GM11168 (cell line): ENCODE data around the gene CRYBG2.
"Not testable (repeated sequence)": the region's sequence is repeated elsewhere in the genome, so short reads cannot be mapped to it uniquely, and the experiment has no call there.

Experiments
- in situ Hi-C: fragments of 300-500 bp; cut with MboI; formaldehyde crosslinking; loops from one replicate; pipeline ENCODE4 v1.12.0; 2022; ENCODE audit warnings: low sequenced_read_pairs; ENCODE audit not compliant: unreplicated experiment

Gene CRYBG2

DNA sequence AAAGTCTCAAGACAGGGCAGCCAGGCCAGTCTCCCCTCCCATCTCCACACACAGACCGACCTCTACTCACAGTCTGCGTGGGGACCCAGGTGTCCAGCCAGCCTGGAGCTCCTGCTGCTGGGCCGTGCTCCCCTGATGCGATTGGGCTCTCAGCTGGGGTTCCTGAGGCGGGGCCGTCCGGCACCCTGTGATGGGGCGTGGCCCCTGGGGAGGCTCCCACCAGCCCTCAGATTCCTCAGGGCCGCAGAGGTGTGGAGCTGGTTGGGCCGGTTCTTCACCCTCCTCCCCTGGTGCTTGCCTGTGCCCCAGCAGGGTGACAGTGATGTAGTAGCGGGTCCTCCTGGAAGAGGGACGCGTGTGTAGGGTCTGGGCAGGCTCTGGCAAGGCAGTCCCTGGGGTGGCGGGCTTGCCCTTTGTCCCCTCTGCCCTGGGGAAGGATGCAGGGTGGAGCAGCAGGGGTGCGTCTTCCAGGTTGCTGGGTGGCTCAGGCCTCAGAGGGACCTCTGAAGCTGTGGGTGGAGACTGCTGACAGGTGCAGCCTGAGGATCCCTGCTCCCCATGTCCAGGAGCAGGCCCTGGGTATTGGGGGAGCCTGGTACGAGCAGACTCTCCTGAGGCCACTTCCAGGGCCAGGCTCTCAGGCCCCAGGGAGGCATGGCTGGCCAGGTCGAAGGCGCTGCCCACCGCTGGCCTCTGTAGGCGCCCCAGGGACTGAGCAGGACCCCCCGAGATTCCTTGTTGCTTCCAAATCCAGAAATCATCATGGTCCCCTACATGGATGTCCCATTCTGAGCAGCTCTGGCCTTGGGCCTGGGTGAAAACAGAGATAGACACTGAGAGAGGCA lies at the start of gene CRYBG2:
CRYBG2 (minus strand) TSS at position 155 of the 845 bp plus-strand sequence. CDS start 7,473 bp downstream, outside the sequence.
- in situ Hi-C loops, result no loop called here

- in situ Hi-C loops, result no loop called here
These were observed 49.7 kb upstream of the CRYBG2 start for GRCh38 chr1:26403656-26404055.

- in situ Hi-C loops, result no loop called here
These were observed 48.0 kb upstream of the CRYBG2 start for GRCh38 chr1:26401891-26402290.

DNA sequence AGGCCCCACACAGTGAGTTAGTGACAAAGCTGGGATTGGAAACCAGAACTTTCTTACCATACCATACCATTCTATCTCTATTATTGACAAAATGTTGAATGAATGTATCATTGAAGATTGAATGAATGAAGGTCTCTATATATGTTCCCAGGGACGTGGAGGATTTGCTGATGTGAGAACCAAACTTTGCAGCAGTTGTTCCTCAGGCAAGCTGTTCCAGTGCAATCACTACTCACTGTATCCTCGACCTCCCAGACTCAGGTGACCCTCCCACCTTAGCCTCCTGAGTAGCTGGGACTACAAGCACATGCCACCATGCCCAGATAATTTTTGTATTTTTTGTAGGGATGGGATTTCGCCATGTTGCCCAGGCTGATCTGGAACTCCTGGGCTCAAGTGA lies 45.1 kb upstream of the CRYBG2 start:
- in situ Hi-C loops, result no loop called here

DNA sequence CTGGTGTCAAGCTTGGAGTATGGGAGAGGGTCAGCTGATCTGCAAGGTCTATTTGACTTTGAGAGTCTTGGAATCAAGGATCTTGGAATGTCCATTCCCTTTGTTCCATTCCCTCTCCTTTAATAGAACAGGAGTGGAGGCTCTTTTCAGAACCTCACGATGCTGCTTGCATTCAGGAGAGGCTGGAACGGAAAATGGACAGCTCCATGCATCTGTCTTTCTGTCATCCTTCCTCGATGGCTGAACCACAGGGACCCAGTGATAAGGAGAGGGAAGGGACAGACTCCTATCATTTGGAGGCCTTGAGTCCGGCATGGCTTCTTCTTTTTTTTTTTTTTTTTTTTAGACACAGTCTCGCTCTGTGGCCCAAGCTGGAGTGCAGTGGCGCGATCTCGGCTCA lies 41.8 kb upstream of the CRYBG2 start:
- in situ Hi-C loops, result no loop called here

DNA sequence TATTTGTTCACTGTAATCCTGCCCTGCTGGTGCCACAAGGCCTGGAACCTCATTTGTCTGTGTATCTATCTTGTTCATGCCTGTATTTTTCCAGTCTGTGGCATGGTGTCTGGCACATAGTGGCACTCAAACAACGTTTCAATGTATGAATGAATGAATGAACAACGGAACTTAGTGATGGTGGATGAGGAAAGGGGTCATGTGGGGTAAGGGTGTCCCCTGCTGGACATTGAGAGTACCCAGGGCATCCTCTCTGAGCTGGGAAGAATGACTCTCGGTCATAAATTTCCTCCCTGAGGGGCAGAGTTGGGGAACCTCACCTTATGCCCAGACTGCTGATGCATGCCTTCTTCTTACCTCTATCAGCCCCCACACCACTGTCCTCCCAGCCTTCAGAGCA lies 37.5 kb upstream of the CRYBG2 start:
- in situ Hi-C loops, result no loop called here

DNA sequence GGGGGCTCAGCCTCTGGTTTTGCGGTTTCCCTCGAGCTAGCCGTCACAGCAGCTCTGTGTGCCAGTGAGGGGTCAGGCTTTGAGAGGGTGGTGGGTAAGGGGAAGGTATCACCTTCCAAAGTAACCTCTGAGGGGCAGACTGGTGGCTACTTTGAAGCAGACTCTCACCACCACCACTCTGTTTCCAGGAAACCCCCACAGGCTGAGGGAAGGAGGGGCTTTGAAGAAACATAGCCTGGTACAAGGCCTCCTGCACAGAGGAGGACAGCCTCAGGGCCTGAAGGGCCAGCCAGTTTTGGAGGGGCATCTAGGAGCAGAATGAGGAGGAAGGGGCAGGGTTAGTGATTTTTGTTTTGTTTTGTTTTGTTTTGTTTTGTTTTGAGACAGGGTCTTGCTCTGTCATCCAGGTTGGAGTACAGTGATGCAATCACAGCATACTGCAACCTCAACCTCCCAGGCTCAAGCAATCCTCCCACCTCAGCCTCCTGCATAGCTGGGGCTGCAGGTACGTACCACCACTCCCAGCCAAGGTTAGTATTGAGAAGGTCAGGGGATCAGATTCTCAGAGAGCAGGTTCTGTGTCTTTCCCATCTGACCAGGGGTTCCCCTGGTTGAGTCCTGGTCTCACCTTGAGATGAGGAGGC lies 35.8 kb upstream of the CRYBG2 start:
- in situ Hi-C loops, result no loop called here

GRCh38 chr1:26388791-26389445 lies 35.0 kb upstream of the CRYBG2 start:
- in situ Hi-C loops, result no loop called here

DNA sequence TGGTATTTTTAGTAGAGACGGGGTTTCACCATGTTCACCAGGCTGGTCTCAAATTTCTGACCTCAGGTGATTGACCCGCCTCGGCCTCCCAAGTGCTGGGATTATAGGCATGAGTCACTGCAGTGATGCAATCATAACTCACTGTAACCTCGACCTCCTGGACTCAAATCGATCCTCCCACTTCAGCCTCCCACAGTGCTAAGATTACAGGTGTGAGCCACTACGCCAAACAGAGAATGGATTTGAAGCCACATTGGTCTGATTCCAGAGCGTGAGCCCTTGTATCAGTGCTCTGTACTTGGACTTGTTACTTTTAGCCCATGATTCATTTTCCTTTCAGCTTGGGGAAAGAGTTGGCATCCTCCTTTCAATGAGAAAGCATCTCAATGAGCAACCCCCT lies 33.5 kb upstream of the CRYBG2 start:
- in situ Hi-C loops, result no loop called here

- in situ Hi-C loops, result not testable (repeated sequence)
These were observed 31.1 kb upstream of the CRYBG2 start for GRCh38 chr1:26385063-26385462.

DNA sequence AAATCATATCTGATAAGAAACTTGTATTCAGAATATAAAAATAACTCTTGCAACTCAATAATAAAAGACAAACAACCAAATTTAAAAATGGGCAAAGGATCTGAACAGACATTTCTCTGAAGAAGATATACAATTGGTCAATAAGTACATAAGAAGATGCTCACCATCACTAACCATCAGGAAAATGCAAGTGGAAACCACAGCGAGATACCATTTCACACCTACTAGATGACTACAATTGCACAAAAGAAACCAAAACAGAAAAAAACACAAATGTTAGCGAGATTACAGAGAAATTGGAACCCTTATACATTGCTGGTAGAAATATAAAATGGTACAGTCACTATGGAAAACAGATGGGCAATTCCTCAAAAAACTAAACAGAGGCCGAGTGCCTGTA lies 30.1 kb upstream of the CRYBG2 start:
- in situ Hi-C loops, result no loop called here

DNA sequence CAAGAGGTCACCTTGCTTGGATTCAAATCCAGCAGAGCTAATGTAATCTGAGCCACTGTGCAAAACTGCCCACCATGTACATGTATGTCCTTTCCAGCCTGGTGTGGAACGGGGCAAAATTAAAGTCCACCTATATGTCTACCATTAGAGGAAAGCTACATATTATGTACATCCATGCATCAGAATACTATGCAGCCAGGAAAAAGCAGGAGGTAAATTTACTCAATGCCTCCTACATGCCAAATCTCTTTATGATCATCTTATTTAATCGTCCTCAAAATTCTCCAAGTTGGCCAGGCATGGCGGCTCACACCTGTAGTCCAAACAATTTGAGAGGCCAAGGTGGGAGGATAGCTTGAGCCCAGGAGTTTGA lies 24.9 kb upstream of the CRYBG2 start:
- in situ Hi-C loops, result no loop called here

GRCh38 chr1:26378088-26378878 lies 24.4 kb upstream of the CRYBG2 start:
- in situ Hi-C loops, result no loop called here

DNA sequence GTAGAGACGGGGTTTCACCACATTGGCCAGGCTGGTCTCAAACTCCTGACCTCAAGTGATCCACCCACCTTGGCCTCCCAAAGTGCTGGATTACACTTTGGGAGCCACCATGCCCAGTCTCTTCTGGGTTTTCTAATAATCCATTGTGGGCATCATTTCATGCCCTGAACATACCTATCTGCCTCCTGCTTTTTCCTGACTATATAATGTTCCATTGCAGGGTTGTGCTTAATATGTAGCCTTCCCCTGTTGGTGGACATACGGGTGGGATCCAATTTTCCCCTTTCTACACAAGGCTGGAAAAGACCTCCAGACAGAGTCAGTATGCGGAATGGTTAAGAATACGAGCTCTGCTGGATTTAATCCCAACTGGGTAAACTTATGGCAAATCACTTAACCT lies 22.1 kb upstream of the CRYBG2 start:
- in situ Hi-C loops, result no loop called here

DNA sequence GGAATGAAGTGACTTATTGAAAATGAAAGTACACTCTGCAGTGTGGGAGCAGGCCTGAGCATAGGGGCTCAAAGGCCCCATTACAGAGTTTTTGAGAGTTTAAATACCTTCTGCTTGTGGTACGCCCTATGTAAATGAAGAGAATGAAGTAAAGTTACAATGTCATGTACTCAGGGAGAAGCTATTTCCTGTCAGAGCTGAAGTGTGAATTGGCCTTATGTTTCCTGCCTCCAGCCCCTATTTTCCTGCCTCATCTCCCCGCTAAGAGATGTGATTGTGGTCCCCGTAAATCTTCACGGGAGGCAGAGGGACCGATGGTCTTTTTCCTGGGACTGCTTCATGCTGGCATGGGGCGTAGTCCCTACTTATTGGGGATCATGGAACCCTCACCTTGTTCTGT lies 21.2 kb upstream of the CRYBG2 start:
- in situ Hi-C loops, result no loop called here

DNA sequence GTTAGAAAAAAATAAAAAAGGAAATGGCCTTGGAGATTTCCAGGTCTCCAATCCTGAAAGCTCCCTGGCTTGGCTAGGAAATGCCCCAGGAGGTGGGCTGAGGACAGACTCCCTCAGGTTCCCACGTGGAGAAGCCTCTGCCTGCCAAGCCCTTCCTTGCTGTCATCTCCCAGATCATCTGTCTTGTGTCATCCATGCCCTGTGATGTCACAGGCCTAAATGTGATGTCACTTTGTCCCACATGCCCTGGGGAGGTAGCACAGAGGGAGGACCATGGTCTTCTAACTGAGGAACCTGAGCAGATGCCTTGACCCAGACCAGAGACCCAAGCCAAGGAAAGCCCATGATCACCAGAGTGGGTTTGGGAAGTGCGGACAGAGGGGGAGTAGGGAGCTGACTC lies 20.4 kb upstream of the CRYBG2 start:
- in situ Hi-C loops, result not testable (repeated sequence)

DNA sequence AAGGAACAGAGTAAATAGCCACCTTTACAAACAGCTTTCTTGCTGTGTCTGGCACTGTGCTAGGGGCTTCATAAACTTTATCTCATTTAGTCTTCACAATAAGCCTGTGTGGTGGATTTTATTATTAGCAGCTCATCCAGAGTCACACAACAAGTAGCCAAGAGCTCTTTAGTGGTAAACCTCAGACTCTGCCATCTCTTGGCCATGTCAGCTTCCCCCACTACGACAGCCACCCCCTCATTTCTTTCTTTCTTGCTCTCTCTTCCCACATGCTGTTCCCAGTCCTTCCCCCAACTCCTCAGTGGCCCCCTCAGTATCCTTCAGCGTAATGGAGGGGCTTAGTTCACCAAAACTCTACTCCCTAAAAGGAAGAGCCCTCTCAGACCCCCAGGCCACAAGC lies 19.9 kb upstream of the CRYBG2 start:
- in situ Hi-C loops, result no loop called here

- in situ Hi-C loops, result no loop called here
These were observed 19.4 kb upstream of the CRYBG2 start for GRCh38 chr1:26373281-26373680.

- in situ Hi-C loops, result not testable (repeated sequence)
These were observed 18.7 kb upstream of the CRYBG2 start, which contains the start of gene ZNF683 for GRCh38 chr1:26372611-26373010. Gene ZNF683, minus strand, starts transcription at chr1:26372750. Its CDS starts 4,179 bp downstream, at chr1:26368571.

DNA sequence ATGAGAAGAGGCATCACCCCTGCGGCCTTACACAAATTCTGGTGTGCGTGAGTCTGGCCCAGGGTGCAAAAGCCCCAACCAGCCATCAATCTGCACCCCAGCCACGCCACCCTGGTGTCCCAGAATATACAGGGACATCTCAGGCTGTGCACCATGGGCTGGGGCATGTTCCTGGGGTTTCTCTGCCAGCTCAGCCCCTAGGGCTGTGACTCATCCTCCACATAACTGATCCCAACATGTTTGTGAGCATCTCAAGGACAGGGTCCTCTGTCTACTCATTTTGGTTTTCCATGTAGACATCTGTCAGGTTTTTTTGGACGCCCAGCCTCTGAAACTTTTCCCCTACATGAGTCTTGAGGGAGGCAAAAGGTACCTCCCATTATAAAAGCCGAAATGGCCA lies 18.1 kb upstream of the CRYBG2 start:
- in situ Hi-C loops, result no loop called here
